AG08395 (cell line): Measurements from ENCODE around the gene GAS2L2.

ENCODE experiments used
- DNase-seq: peaks from one replicate; pipeline ENCODE4 v3.0.0; 2012; ENCODE audit warnings: mixed read lengths, low spot score

Gene GAS2L2

DNA sequence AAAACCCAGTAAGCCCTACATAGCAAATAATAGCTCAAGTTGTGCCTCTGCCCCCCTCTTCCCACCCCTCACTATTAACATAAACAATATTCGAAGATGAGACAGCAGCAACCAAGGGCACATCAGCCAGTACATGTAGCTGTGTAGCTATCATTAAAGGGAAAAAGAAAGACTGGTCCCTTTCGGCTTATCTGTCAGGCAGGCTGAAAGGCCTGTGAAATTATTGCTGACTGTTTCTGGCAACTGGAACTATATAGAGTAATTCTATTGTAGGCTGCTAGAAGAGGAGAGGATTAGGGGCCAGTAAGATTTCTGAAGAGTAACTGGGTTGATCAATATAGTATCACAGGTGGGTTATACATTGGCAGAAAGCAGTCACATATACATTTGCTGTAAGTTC, 58.1 kb downstream of the GAS2L2 start:
- no peak for DNase-seq
